ENCODE measurements around the gene LCN10.

Gene LCN10

GRCh38 chr9:136753371-136754058, 10.8 kb upstream of the LCN10 start:
- no peak for DNase-seq

DNA sequence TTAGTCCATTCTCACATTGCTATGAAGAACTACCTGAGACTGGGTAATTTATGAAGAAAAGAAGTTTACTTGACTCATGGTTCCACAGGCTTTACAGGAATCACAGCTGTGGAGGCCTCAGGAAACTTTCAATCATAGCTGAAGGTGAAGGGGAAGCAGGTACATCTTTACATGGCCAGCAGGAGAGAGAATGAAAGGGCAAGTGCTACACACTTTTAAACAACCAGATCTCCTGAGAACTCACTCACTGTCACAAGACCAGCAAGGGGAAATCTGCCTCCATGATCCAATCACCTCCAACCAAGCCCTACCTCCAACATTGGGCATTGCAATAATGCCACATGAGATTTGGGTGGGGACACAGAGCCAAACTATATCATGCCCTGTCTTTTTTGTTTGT, 9.1 kb upstream of the LCN10 start:
- no peak for DNase-seq

DNA sequence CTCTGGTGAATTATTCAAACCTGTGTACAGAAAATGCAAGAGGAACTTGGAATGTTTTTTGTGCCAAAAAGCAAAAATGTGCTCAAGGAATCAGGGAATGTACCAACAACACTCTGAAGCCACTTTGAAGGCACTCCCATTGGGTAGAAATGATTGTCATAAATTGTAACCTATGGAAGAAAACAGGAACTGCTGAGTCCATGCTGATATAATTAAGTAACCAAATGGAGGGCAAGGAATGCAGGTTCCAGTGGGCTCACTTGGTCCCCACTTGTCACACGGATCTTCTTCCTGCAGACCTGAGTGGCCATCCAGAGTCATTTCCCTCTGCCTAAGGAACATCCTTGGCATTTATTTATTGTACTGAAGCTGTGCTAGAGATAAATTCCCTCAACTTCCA, 8.5 kb upstream of the LCN10 start:
- DNase-seq = no peak

DNA sequence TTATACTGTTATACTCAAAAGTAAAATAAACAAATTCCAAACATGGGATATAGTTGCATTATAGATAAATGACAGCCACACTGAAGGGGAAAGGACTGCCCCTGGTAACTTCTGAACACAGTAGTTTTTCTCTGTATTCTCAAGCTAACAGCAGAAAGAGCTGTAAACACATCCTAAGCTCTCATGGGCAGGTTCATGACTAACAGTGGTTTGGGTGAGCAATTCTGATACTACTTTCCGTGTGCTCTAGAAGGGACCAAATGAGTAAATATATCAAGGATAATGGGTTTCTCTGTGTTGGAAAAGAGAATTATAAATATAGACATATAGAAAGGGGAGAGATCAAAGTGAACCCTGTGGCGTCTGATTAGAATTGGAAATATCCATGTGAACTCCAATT, 7.8 kb upstream of the LCN10 start:
- no peak for DNase-seq

DNA sequence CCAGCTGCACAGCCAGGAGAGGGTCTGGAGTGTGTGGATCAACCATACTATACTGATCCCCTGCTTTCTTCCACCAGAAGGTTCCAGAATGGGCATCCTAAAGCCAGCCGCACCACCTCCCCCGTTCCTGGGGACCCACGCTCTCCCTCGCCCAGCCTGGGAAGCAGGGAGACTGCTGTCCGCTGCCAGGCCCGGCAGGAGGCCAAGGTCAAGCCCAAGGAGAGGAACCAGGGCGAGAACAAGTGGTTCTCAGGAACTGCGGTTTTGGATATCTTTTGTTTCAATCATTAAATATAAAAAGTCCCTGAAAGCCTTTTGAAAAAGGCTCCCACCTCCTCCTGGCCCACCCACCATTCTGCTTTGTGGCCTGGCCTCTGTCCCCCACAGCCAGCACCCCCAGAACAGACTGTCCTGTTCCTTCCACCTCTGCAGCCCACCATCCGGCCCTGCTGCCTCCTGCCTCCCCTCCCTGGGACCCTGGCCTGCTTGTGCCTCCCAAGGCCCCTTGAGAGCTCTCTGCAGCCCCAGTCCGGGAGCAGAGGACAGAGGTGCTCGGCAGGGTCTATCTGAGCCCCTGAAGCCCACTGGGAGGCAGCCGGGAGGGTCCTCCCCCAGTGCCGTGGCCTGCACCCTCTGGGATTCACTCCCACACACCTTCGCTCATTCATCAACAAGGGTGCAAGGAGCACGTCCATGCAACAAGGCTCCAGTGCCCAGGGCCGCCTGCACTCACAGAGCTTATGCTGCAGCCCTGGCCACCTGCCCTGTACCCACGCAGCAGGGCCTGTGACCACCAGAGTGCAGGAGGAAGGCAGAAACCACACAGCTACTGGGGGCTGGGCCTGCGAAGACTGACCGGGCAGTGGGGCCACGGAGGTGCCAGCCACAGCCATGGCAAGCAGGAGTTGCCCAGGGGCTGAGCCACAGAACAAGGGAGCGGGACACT, 6.2 kb upstream of the LCN10 start:
- no peak for DNase-seq

GRCh38 chr9:136748201-136748600, 5.5 kb upstream of the LCN10 start, which contains the start of gene LCN6:
Gene LCN6 (minus strand): TSS chr9:136748525. CDS start chr9:136748483, 42 bp downstream.
- DNase-seq = no peak

GRCh38 chr9:136747161-136748060, 4.7 kb upstream of the LCN10 start:
- DNase-seq = no peak

GRCh38 chr9:136746621-136747020, 3.9 kb upstream of the LCN10 start:
- DNase-seq = no peak

GRCh38 chr9:136746155-136746490, 3.4 kb upstream of the LCN10 start:
- no peak for DNase-seq

- no peak for DNase-seq
Measured at GRCh38 chr9:136745389-136746154, 2.8 kb upstream of the LCN10 start.

GRCh38 chr9:136744773-136745172, 2.0 kb upstream of the LCN10 start:
- DNase-seq = no peak

DNA sequence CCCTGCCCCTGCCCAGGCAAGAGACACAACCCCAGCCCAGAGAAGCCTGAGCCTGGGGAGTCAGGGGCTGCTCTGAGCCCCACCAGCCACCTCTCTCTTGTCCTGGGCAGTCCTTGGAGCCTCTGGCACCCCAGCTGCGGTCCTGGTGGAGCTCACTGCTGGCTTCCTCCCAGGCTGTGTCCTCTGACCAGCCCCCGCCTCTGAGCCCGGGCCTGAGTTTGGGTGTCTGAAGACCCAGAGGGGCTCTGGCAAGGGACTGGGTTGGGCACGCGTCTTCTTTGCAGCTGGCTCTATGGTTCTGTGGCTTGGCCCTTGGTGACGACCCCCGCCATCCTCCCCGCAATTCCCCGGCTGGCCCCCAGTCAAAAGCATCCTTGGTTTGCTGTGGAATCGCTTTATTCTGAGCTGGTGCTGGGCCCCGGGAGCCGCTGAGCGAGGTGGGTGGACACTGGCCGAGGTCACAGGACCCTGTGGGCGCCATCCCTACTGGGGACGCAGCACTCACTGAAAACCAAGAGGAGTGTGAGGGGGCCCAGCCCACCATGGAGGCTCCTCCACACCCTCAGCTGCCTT, 985 bp upstream of the LCN10 start:
- DNase-seq = no peak

- no peak for DNase-seq
Measured at GRCh38 chr9:136741883-136742571, 713 bp downstream of the LCN10 start.

GRCh38 chr9:136740971-136741882, 1.5 kb downstream of the LCN10 start:
- no peak for DNase-seq

DNA sequence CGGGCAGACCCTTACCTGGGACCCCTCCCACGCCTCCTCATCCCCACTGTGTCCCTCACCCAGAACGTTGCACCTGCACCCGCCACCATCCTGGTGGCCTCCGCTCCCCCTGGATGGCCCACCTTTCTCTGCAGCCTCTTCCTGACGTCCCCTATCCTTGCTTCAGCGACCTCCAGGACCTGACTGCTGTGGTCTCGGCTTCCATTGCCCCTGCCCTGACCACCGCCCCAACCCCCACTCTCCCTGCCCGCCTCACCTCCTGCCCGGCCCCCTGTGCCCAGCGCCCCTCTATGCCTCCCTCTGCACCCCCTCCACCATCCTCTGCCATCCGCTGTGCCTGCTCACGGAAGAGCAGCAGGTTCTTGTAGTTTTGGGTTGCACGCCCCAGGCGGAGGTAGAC, 2.2 kb downstream of the LCN10 start:
- no peak for DNase-seq

DNA sequence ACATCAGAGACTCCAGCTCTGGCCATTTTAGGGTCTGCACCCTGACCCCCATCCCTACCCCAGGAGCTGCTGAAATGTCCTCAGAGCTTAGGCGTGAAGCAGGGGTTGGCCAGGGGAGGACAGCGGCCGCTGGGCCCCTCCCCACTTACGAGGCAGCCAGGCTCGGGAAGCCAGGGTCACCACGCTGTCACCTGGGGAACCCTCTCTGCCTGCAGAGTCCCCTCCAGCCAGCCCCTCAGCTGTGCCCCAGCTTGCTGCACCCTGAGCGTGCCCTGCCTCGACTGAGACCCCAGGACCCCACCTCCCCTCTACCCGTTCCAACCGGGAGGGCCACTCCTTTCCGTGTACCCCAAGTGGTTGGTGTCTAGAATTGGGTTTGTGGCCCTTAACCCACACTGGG, 2.7 kb downstream of the LCN10 start:
- no peak for DNase-seq

DNA sequence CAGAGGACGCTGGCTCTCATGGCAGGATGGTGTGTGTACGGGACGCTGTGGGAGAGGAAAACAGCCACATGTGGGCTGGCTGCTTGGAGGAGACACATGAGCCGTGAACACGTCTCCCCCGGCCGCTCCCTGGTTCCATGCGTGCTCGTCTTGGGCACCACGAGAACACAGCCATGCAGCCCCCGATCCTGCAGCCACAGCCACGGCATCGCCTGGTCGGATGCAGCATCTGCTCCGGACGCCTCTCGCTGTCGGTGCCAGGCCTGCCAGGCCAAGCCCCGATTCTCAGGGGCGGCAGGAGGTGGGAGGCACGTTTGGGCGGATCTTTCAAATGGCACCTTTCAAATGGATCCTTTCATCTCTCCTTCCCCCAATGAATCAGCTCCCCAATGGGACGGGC, 3.2 kb downstream of the LCN10 start:
- DNase-seq = no peak

GRCh38 chr9:136738960-136739359, 3.8 kb downstream of the LCN10 start:
- no peak for DNase-seq

- DNase-seq = no peak
Measured at GRCh38 chr9:136735812-136736480, 6.8 kb downstream of the LCN10 start.
